Activated T-cell treated with anti-CD3 and anti-CD28 coated beads, Interleukin-2, amount 50 U/mL, for 72 hours (primary cell): ENCODE measurements around the gene SUFU. TPM values are rescaled to one million over a fixed set of nuclear protein-coding genes. Genes with fewer than 3 reads are reported as not detected.

Experiments
- total RNA-seq, 2 donors: library from RNA; stranded (reverse); gene quantifications; one replicate each; pipeline ENCODE4 v1.2.3, GENCODE V29; 2022

SUFU gene
- total RNA-seq, 2 donors from 2014 or later = 9.1 to 9.2 TPM

Other genes with a start within 250 kb of the SUFU start
- gene NFKB2, start 108.3 kb upstream of the SUFU start, total RNA-seq = 100 to 1,000 TPM; 472 to 564 TPM
- gene PSD, start 85.2 kb upstream of the SUFU start, total RNA-seq = 10 to 100 TPM in 1 of 2 donors, 1 to 10 TPM in 1; 8.6 to 11.7 TPM
- 10 to 100 TPM; 15.3 TPM for gene FBXL15, start 83.1 kb upstream of the SUFU start, total RNA-seq
- 10 to 100 TPM; 78.7 to 79.5 TPM for gene CUEDC2, start 71.4 kb upstream of the SUFU start, total RNA-seq
- under 1 TPM in 1 of 2 donors, not detected in 1; 0.21 TPM for gene C10orf95, start 52.4 kb upstream of the SUFU start, total RNA-seq
- 10 to 100 TPM; 61.6 to 68.3 TPM for gene ACTR1A, start 1.3 kb upstream of the SUFU start, total RNA-seq
- gene TRIM8, start 140.5 kb downstream of the SUFU start, total RNA-seq = 10 to 100 TPM; 57.9 to 58.2 TPM
- gene ARL3, start 210.4 kb downstream of the SUFU start, total RNA-seq = 1 to 10 TPM; 8.0 to 8.7 TPM
- 10 to 100 TPM in 1 of 2 donors, 1 to 10 TPM in 1; 7.5 to 10.4 TPM for gene SFXN2, start 210.7 kb downstream of the SUFU start, total RNA-seq
- gene WBP1L, start 240.0 kb downstream of the SUFU start, total RNA-seq = 10 to 100 TPM; 19.6 to 20.1 TPM